OCI-LY3 (cell line): ENCODE data around the gene DUSP9.

Experiments
- EZH2phosphoT487 ChIP-seq: fragments of 200-600 bp; shearing (Covaris generic); IDR thresholded peaks from 2 replicates; pipeline ENCODE4 v1.6.1; 2018; ENCODE audit warnings: antibody characterized with exemption, mixed run types, low read depth
- TF ChIP-seq, protein P1 (sequence below): fragments of 200-600, 300-600 bp; sonication (generic); IDR thresholded peaks from 2 replicates; pipeline ENCODE4 v1.5.1; 2014; ENCODE audit warnings: antibody characterized with exemption, low read length, low read depth

GRCh38 chrX:153608806-153609205 is 38.2 kb upstream of the DUSP9 start:
- TF ChIP-seq EZH2phosphoT487: no peak
- TF ChIP-seq, protein P1, sequence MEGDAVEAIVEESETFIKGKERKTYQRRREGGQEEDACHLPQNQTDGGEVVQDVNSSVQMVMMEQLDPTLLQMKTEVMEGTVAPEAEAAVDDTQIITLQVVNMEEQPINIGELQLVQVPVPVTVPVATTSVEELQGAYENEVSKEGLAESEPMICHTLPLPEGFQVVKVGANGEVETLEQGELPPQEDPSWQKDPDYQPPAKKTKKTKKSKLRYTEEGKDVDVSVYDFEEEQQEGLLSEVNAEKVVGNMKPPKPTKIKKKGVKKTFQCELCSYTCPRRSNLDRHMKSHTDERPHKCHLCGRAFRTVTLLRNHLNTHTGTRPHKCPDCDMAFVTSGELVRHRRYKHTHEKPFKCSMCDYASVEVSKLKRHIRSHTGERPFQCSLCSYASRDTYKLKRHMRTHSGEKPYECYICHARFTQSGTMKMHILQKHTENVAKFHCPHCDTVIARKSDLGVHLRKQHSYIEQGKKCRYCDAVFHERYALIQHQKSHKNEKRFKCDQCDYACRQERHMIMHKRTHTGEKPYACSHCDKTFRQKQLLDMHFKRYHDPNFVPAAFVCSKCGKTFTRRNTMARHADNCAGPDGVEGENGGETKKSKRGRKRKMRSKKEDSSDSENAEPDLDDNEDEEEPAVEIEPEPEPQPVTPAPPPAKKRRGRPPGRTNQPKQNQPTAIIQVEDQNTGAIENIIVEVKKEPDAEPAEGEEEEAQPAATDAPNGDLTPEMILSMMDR: no peak
